Heart right ventricle (tissue), 16 donors: Measurements from ENCODE around the gene UTP11. TPM values are rescaled to one million over a fixed set of nuclear protein-coding genes. Genes with fewer than 3 reads are reported as not detected.

ENCODE experiments used
- ATAC-seq, 8 donors: fragments of 200-7000 bp; cut with Tn5 transposase; one replicate each; pipeline ENCODE4 v1.9.1; 2020; ENCODE audit warnings: mild to moderate bottlenecking in 8 of 8, moderate library complexity in 8 of 8, moderate number of reproducible peaks in 1 of 8
- DNase-seq, 2 donors: peaks; one replicate each; pipeline ENCODE4 v3.0.0-alpha.2; 2020
- H3K27ac ChIP-seq, 10 donors: fragments of 200-600 bp; sonication (generic) in 2 of 10; one replicate each; pipeline versions ENCODE4 v1.5.0 to v1.8.0; 2020 to 2022; ENCODE audit warnings: mild to moderate bottlenecking in 3 of 10
- H3K27me3 ChIP-seq, 7 donors: fragments of 200-600 bp; one replicate each; pipeline ENCODE4 v1.8.0; 2021 to 2022; ENCODE audit warnings: mild to moderate bottlenecking in 2 of 7
- H3K36me3 ChIP-seq, 9 donors: fragments of 200-600 bp; sonication (generic) in 1 of 9; one replicate each; pipeline versions ENCODE4 v1.5.0 to v1.8.0; 2020 to 2022; ENCODE audit warnings: mild to moderate bottlenecking in 2 of 9
- H3K4me1 ChIP-seq, 9 donors: fragments of 200-600 bp; sonication (generic) in 1 of 9; one replicate each; pipeline versions ENCODE4 v1.5.0 to v1.8.0; 2020 to 2022; ENCODE audit warnings: mild to moderate bottlenecking in 4 of 9
- H3K4me3 ChIP-seq, 10 donors: fragments of 200-600 bp; sonication (generic) in 2 of 10; one replicate each; pipeline versions ENCODE4 v1.5.0 to v1.8.0; 2020 to 2022; ENCODE audit warnings: mild to moderate bottlenecking in 7 of 10, moderate library complexity in 2 of 10
- H3K9me3 ChIP-seq, 11 donors: fragments of 200-600 bp in 10 of 11; sonication (generic) in 2 of 11; one replicate each; pipeline versions ENCODE4 v1.5.0 to v1.8.0; 2013 to 2022; ENCODE audit warnings: mild to moderate bottlenecking in 2 of 11, control low read depth in 1 of 11, moderate library complexity in 1 of 11
- CTCF ChIP-seq, 9 donors: fragments of 200-600 bp; sonication (generic) in 2 of 9; IDR thresholded peaks; one replicate each; pipeline versions ENCODE4 v1.5.0 to v1.8.0; 2021 to 2022; ENCODE audit warnings: antibody characterized with exemption in 9 of 9, mild to moderate bottlenecking in 5 of 9, moderate library complexity in 1 of 9
- WGBS, 2 donors: extraction: QIAGEN DNeasy Blood & Tissue Kit; methylation state at CpG; one replicate each; pipeline ENCODE4 v1.1.7; 2013; ENCODE audit warnings: inconsistent platforms in 1 of 2; 5-methylcytosine and 5-hydroxymethylcytosine counted together
- intact Hi-C, 10 donors: fragments of 100-400 bp; cut with DNase I; formaldehyde crosslinking; loops; one replicate each; pipeline versions ENCODE4 v1.11.1 to v1.14.2; 2022
- polyA plus RNA-seq, 2 donors: library from polyadenylated mRNA; stranded (reverse); fragments of 200-250 nt; gene quantifications; one replicate each; pipeline ENCODE4 v1.2.3, GENCODE V29; 2013
- total RNA-seq, 10 donors: library from RNA; stranded (reverse); fragmentation: NEBNext Ultra II Directional in 3 of 10; extraction: Animal tissue kit (Norgen Biotek cat#: 25700) in 3 of 10; gene quantifications; one replicate each; pipeline versions ENCODE4 v1.2.1 to v1.2.4, GENCODE V29; 2021 to 2023
- donor health status: Arrhythmogenic right ventricular cardiomyopathy.
- donor health status: ischemic (EF 13 %, LVEDD 7.1; RV severe dilation, severe dysfunction).
- donor health status: healthy with polysubstance abuse.
- donor health status: DM: no; HTN: yes; CAD: no.
- donor health status: DM: no; HTN: no; CAD: no.
- donor health status: ischemic (EF 25% LVEDD 6.9; RV normal size, moderate dysfunction).
- donor health status: ischemic (EF 25% LVEDD 5.7; RV mildly dilated, moderate dysfunction).
- donor health status: healthy.
- donor health status: DM: yes; HTN: yes; CAD: no.
- donor health status: Ischemic cardiomyopathy.
- donor health status: ischemic (EF 35%, LVEDD 5.7; RV mildly dilated, moderate dysfunction).
- donor health status: nonischemic (EF 11% LVEDD 7.7; RV severe dilation, severe dysfunction).
- donor health status: DM: yes; HTN: yes; CAD: no.
- donor health status: PGD.
- donor health status: ischemic (EF 29% LVEDD 5.4; RV normal size, mild dysfunction).
- donor health status: nonischemic (EF 23%, LVEDD 6.1; RV moderate dilation, normal function).

Gene UTP11
- total and polyA plus RNA-seq, 12 donors = 22.9 to 59.8 (median 35.8) TPM

- TF ChIP-seq CTCF (IDR thresholded peaks at IDR 0.05) = no peak
- ATAC-seq (no peak), DNase-seq (no peak)
- intact Hi-C loops = loop anchor here in 5 of 10 donors (5.0 to 10.0 kb wide), 5 partner anchors 90 to 1265 kb away; no protein-coding TSS in a partner anchor
- Histone ChIP-seq H3K9me3 (no peaks in the 10 kb centered on the region), H3K27ac (peak overlapping the region in 3 of 10 donors; percentile 34 to 51 (median 37)), H3K4me1 (peaks cover 9 to 26% (median 23%) of the 10 kb centered on the region in 9 donors), H3K27me3 (peaks cover 28 to 60% (median 46%) of the 10 kb centered on the region in 7 donors), H3K4me3 (peak overlapping the region; percentile 53 to 82 (median 66)), H3K36me3 (no peaks in the 10 kb centered on the region)
- WGBS, 2 donors = 7 to 15% methylated on average over 33 to 34 of the region's 34 CpGs
These were observed 35.1 kb downstream of the UTP11 start for GRCh38 chr1:38047603-38048141.

DNA sequence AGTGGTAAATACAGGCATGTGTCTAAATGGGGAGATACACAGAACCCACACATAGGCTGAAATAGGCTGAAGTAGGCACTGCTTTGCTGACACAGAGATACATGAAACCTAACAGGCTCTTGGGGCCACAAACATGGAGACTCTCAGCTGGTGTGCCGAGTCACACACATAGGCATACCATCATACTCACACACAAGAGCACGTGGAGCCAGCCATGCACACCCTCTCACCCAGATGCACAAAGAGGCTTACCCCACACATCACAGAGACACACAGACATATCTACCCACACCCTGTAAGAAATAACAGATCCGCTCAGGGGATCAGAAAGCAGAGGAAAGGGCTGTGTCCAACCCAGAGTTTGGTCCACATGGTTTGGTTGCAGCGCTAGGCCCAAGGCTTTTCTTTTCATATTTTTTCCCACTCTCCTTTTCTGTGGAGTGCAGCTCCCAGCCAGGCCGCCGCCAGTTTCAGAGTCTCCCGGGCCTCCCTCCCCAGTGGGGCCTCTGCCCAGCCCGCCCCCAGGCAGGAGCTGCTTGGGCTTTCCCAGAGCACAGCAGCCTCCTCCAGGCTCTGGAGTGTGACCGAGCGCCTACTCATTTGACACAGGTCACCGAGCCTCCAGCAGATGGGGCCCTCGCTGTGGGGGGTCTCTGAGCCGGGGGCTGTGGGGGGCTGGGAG, 38.0 kb downstream of the UTP11 start:
- no peaks in the 10 kb centered on the region for H3K36me3 ChIP-seq
- H3K4me1 ChIP-seq = peaks cover 0 to 12% (median 9%) of the 10 kb centered on the region in 9 donors
- ATAC-seq (no peak), DNase-seq (no peak)
- WGBS, 2 donors = 56 to 59% methylated on average over 13 of the region's 13 CpGs
- no peaks in the 10 kb centered on the region for H3K9me3 ChIP-seq
- H3K4me3 ChIP-seq = no peak overlapping the region
- H3K27me3 ChIP-seq = peaks cover 3 to 45% (median 34%) of the 10 kb centered on the region in 7 donors
- no peak overlapping the region for H3K27ac ChIP-seq
- intact Hi-C loops = loop anchor here in 1 of 10 donors (5.0 kb wide), 1 partner anchor 1307 kb away; no protein-coding TSS in a partner anchor
- TF ChIP-seq CTCF (IDR thresholded peaks at IDR 0.05) = no peak

- ATAC-seq = no peak
- Histone ChIP-seq H3K9me3 (no peaks in the 10 kb centered on the region), H3K4me3 (no peak overlapping the region), H3K27ac (no peak overlapping the region), H3K27me3 (peaks cover 0 to 41% (median 31%) of the 10 kb centered on the region in 7 donors), H3K36me3 (no peaks in the 10 kb centered on the region), H3K4me1 (peaks cover 0 to 9% (median 6%) of the 10 kb centered on the region in 9 donors)
- intact Hi-C loops = loop anchor here in 1 of 10 donors (5.0 kb wide), 1 partner anchor 1306 kb away; no protein-coding TSS in a partner anchor
- no peak for DNase-seq
- no peak for TF ChIP-seq CTCF (IDR thresholded peaks at IDR 0.05)
- WGBS, 2 donors = 60 to 62% methylated on average over 9 of the region's 9 CpGs
These were observed 38.6 kb downstream of the UTP11 start for GRCh38 chr1:38051079-38051543.

DNA sequence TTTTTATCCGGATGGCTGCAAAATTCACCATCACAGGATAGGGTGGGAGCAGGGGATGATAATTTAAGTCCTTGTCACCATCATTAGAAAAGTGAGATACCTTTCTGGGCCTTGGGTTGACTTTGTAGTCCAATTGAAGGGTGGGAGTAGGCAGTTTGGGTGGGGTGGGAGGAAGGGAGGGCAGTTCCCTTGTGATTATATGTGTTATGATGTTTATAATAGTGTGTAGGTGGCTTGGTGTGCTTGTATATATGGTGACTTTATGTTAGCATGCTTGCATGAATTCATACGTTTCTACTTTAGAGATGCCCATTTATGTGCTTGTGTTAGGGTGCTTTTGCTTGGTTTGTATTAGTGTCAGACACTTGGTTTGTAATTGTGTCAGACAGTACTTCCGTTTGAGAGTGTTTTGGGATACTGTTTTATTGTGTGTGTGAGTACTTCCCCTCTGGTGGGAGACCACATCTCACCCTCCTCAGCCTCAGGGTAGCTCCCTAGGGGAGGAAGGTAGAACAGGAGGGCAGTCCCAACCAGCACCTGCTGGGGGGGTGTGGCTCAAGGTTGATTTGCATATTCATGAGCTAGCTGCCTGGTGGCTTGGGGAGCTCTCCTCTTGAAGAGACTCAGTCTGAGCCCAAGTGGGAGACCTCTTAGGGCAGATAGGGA, 40.3 kb downstream of the UTP11 start:
- no peak for TF ChIP-seq CTCF (IDR thresholded peaks at IDR 0.05)
- H3K27me3 ChIP-seq = peaks cover 0 to 34% (median 30%) of the 10 kb centered on the region in 7 donors
- H3K36me3 ChIP-seq = no peaks in the 10 kb centered on the region
- intact Hi-C loops = loop anchor here in 1 of 10 donors (5.0 kb wide), 1 partner anchor 1304 kb away; no protein-coding TSS in a partner anchor
- H3K9me3 ChIP-seq = no peaks in the 10 kb centered on the region
- no peak for DNase-seq
- peaks cover 0 to 1% (median 0%) of the 10 kb centered on the region in 9 donors for H3K4me1 ChIP-seq
- H3K27ac ChIP-seq = no peak overlapping the region
- WGBS, 2 donors = 52 to 61% methylated on average over 3 of the region's 3 CpGs
- no peak for ATAC-seq
- H3K4me3 ChIP-seq = no peak overlapping the region
